HG03108 (cell line): Measurements from ENCODE around the gene NR6A1.
"Not testable (repeated sequence)": the region's sequence is repeated elsewhere in the genome, so short reads cannot be mapped to it uniquely, and the experiment has no call there.

Experiments
- ATAC-seq: cut with Tn5 transposase; IDR thresholded peaks from one replicate; pipeline ENCODE4 v1.9.1; 2021; ENCODE audit warnings: moderate library complexity; ENCODE audit not compliant: unreplicated experiment

The NR6A1 gene

DNA sequence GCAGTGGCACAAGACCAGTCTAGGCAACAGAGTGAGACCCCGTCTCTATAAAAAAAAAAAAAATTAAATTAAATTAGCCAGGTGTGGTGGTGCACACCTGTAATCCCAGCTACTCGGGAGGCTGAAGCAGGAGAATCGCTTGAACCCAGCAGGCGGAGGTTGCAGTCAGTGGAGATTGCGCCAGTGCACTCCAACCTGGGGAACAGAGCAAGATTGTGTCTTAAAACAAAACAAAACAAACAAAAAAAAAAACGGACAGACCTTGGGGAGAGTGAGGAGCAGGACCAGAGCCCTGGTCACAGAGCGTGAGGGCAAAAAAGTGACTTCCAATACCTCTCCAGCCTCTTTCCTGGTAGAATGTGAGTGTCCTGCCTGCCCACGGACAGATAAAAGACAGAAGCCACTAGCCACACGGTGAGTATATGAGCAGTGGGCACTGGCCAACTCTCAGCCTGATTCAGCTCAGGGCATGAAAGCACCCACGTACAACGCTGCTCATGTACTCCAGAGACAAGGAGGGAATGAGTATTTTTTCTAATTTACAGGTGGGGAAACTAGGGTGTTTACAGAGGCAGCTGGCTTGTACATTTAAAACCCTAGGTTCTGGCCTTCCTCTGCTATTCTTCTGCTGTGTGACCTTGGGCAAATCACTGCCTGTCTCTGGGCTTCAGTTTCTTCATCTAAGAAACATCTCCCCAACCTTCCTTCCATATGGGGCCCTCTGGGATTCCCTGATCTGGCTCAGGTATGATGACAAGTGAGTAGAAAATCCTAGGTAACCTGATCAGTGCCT is 7.7 kb upstream of the NR6A1 start:
- ATAC-seq = no peak

GRCh38 chr9:124776954-124777648 is 6.0 kb upstream of the NR6A1 start, which contains the start of gene OLFML2A:
Gene OLFML2A (plus strand): TSS chr9:124777133. CDS start chr9:124777271, 138 bp downstream.
- ATAC-seq = no peak

DNA sequence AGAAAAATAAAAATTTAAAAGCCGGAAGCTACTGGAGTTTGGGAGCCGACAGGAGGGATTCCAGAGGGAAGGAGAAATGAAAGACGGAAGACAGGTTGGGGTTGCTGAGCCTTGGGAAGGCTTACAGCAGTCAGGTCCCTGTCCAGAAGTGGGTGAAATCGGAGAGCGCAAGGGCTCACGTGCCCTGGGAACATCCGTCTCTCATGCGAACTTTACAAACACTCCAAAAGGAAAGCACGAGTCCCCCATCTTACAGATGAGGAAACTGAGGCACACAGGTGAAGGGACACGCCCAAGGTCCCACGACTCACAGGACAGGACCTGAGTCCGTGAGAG is 5.5 kb upstream of the NR6A1 start:
- ATAC-seq = no peak

- no peak for ATAC-seq
Observed at GRCh38 chr9:124774129-124774978, 3.2 kb upstream of the NR6A1 start.

GRCh38 chr9:124773473-124774128 is 2.5 kb upstream of the NR6A1 start:
- ATAC-seq = no peak

DNA sequence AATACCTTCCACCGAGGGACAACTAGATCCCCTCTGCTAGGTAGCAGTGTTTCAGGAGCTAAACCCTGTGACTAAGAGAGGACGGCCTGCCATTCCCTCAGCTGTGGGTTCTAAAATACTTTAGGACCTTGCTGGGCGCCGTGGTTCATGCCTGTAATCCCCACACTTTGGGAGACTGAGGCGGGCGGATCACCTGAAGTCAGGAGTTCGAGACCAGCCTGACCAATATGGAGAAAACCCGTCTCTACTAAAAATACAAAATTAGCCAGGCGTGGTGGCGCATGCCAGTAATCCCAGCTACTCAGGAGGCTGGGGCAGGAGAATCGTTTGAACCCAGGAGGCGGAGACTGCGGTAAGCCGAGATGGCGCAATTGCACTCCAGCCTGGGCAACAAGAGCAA is 1.8 kb upstream of the NR6A1 start:
- ATAC-seq = not testable (repeated sequence)

DNA sequence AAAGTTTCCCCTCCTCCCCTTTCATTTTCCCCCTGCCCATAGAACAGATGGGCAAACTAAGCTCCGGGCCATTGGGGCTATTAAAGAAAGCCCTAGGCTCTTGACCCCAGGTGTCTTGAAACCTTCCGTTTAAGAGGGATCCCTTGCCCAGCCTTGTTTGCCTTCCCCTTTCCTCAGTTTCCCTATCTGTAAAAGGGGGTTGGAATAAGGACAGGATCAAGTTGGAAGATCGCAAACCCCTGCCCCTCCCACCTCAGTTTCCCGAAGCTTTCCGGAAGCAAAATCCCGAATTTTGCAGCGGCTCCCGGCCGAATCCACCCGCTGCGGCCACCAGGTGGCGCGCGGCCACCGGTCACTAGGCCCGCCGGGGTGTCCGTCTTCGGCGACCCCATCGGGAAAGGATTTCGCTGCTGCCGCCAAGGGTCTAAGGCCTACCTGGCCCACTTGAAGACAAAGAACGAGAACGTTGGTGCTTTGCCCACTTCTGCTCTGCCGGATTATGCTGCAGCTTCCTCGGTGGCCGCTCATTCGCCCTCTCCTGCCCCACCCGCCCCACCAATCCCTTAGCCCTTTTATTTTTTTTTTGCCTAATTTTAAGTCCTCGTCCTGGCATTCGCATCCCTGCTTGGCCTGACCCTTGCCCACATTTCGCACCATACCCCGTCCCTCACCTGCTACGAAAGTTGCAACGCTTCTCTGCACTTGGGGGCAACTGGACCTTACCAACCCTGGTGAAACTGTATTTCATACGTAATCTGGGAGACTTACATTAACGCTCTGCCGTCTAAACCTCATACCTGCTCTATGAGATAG is 962 bp upstream of the NR6A1 start:
- no peak for ATAC-seq

- no peak for ATAC-seq
Observed at GRCh38 chr9:124770359-124771020, 621 bp downstream of the NR6A1 start.

DNA sequence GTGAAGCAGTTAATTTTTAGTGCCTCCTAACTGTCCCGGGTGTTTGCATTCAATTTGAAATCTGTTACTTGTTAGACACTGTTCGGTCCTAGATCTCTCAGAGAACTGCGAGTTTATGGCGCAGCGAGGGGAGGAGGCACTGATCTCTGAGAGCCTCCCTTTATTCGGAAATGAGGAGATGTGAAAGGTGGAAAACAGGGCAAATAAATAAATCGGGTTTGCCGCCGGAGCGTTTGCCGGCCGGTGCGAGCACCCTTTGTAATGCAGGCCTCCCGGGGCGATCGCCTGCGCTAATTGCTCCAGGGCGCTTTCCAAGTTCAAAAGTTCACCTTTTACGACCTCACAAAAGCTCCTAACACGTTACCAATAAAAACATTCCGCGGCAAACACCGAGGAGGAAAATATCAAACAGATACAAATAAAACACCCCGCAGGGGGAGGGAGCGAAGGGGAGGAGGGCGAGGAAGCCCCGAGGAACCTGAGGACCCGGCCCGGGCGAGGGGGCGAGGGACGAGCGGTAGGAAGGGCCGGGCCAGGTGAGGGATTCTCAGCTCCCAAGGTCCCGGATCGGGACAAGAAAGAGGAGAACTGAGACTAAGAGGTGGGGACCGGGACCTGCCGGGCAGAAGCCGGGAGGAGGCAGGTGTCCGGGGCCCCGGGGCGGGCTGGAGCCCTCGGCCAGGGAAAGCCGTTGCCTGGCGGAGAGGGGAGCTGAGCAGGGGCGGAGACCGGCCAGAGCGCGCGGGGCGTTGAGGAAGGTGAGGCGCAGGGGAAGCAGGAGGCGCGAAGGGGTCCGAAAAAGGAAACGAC is 1.4 kb downstream of the NR6A1 start:
- no peak for ATAC-seq

DNA sequence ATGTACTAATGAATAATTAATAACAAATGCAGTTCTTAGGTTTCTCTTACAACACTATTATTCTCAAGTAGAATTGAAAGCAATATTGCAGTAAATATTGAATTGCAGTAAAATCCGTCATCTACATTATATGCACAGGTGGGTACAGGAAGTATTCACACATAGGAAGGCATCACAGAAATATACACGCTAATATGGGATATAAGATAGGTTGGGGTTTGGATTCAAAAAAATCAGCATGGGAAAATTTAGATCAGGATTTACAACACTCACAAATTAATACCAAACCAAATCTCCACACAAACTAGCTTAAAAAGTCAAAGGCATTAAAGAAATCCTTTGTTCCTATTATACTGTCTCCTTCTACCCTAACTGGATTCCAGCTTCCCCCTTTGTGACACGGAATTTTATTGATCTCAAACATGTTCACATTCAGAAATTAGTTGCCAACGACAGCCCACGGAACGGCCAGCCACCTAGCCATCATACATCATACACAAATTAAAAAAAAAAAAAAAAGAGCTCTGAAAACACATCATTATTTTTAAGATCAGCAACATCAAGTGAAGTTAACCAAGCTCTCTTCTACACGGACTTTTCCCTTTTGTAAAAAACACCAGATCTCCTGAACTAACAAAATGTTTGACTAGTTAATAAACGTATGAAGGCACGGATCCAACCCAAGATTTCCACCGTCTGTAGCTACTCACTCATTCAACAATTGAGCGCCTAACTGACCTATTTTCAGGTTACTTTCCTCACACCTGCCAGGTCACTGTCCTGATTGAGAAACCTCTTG is 2.2 kb downstream of the NR6A1 start:
- no peak for ATAC-seq

DNA sequence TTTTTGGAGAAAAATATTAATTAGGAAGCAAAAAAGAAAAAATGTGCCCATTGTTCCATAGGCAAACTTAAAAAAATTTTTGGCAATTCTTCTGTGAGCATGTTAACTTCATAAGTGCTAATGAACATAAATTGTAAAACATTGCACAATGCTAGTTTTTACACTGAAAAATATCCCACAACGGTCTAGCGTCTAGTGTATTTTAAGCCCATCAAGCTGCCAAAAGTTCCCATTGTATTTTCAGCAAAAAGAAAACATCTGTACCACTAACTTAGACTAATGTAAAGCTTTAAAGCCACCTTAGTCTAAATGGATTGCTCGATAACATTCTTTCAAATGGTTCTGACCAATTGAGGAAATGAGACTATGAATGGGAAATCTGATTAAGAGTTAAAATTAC is 2.8 kb downstream of the NR6A1 start:
- no peak for ATAC-seq

- ATAC-seq = no peak
Observed at GRCh38 chr9:124767821-124768220, 3.3 kb downstream of the NR6A1 start.

DNA sequence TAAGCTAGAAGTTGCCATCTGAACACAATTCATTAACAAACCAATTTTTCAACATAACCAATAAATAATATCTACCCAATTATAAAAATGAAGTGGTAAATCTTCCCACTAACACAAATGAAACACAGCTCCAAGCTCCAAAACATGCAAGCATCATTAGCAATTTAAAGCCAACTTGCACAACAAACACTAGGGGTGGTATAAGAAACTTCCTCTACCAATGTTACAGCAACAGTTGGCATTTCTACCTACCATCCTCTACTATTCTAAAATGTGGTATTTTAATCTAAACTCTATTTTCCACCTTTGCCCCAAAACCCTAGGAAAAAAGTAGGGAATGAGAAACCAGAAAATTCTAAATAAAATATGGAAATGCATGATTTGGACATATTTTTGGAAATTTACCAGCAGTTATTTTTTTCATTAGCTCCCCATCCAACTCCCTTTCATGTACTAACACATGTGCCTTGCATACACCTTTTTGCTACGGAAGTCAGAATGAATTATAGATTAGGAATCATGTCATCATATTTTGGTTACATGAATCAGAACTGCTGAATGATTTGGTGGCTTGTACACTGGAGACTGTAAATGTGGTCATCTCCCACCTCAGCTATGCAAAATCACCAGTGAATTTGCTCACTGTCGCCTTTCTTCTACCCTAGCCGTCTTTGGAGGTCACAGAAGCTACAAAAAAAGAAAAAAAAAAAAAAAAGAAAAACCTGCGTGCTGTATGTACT is 4.1 kb downstream of the NR6A1 start:
- ATAC-seq = no peak

- no peak for ATAC-seq
Observed at GRCh38 chr9:124766326-124766725, 4.8 kb downstream of the NR6A1 start.

DNA sequence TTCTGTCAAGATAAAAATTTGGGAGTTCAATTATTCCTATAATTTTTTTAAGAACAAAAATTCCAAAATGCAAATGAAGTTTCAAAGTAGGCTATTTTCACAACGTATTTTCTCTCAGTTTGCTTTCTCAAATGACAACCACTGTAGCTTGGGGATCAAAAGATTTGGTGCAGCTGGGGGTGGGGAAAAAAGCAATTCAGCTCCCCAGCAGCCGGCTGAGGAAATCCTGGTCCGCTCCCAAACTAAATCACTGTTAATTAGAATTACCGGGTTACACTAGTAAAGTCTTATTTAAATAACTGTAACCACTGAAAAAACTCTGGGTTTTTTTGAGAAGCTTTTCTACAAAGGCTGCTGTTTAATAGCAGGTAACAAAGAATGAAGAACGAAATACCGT is 5.7 kb downstream of the NR6A1 start:
- ATAC-seq = no peak

DNA sequence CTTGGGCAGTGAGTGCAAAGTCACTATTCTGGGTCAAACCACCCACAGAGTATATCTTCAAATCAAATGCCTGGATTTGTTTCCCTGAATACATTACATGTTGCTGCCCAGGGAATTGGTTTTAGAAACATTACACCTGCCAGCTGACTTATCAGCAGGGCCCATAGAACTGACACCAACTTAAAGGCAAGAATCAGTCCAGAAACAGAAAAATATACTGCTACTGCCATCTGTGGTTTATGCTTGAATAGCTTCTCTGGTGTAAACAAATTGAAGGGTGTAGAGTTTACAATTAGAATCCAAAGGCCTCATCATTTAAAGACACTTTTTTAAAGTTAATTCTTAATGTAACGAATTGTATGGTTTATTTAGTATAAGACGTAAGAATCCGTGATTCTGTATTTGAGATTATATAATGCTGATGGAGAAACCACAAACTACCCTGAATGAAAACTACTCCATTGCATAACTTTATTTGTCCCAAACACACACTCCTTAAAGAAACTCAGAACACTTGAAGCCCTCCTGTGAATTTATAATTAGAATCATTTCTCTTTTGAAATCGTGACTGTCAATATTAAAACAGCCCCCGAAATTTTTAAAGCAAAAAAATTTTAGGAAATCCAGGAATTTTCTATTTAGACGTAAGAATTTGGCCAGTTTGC is 6.2 kb downstream of the NR6A1 start:
- no peak for ATAC-seq

- ATAC-seq = no peak
Observed at GRCh38 chr9:124762633-124763032, 8.5 kb downstream of the NR6A1 start.
